ENCODE data around the gene MPHOSPH6. TPM values are rescaled to one million over a fixed set of nuclear protein-coding genes. Genes with fewer than 3 reads are reported as not detected.

MPHOSPH6 gene
- total RNA-seq, 1 donor = 23.9 TPM

- Histone ChIP-seq H3K79me2 (ENCODE audit: insufficient read depth, low read length) (no peaks in the 10 kb centered on the region), H2AFZ (ENCODE audit: low read length) (no peak overlapping the region), H3K36me3 (ENCODE audit: insufficient read depth, low read length) (no peaks in the 10 kb centered on the region), H3K9me3 (ENCODE audit: low read depth, low read length) (no peaks in the 10 kb centered on the region), H3K4me2 (ENCODE audit: insufficient read depth, low read length) (no peak overlapping the region), H4K20me1 (ENCODE audit: insufficient read depth, low read length) (no peaks in the 10 kb centered on the region), H3K27ac (ENCODE audit: low read depth, low read length) (no peak overlapping the region), H3K4me3 (ENCODE audit: insufficient read depth, low read length) (no peak overlapping the region), H3K27me3 (ENCODE audit: insufficient read depth, low read length) (peaks cover 57% of the 10 kb centered on the region), H3K4me1 (ENCODE audit: insufficient read depth, low read length) (no peaks in the 10 kb centered on the region)
- DNase-seq (ENCODE audit: insufficient read length, low spot score, missing footprints) = no peak
- no peak for TF ChIP-seq CTCF (IDR thresholded peaks at IDR 0.05; ENCODE audit: extremely low read depth, low read depth, low read length)
Measured at GRCh38 chr16:82176204-82176603, 6.2 kb upstream of the MPHOSPH6 start.

- Histone ChIP-seq H3K4me1 (ENCODE audit: insufficient read depth, low read length) (peaks cover 1% of the 10 kb centered on the region), H3K4me3 (ENCODE audit: insufficient read depth, low read length) (no peak overlapping the region), H2AFZ (ENCODE audit: low read length) (no peak overlapping the region), H4K20me1 (ENCODE audit: insufficient read depth, low read length) (no peaks in the 10 kb centered on the region), H3K27ac (ENCODE audit: low read depth, low read length) (no peak overlapping the region), H3K36me3 (ENCODE audit: insufficient read depth, low read length) (no peaks in the 10 kb centered on the region), H3K9me3 (ENCODE audit: low read depth, low read length) (no peaks in the 10 kb centered on the region), H3K4me2 (ENCODE audit: insufficient read depth, low read length) (no peak overlapping the region), H3K79me2 (ENCODE audit: insufficient read depth, low read length) (no peaks in the 10 kb centered on the region), H3K27me3 (ENCODE audit: insufficient read depth, low read length) (peaks cover 60% of the 10 kb centered on the region)
- no peak for TF ChIP-seq CTCF (IDR thresholded peaks at IDR 0.05; ENCODE audit: extremely low read depth, low read depth, low read length)
- DNase-seq (ENCODE audit: insufficient read length, low spot score, missing footprints) = no peak
Measured at GRCh38 chr16:82175627-82176026, 5.6 kb upstream of the MPHOSPH6 start.

GRCh38 chr16:82167670-82168069, 2.4 kb downstream of the MPHOSPH6 start:
- Histone ChIP-seq H2AFZ (ENCODE audit: low read length) (no peak overlapping the region), H3K27ac (ENCODE audit: low read depth, low read length) (no peak overlapping the region), H3K4me3 (ENCODE audit: insufficient read depth, low read length) (no peak overlapping the region), H3K79me2 (ENCODE audit: insufficient read depth, low read length) (peaks cover 52% of the 10 kb centered on the region), H4K20me1 (ENCODE audit: insufficient read depth, low read length) (no peaks in the 10 kb centered on the region), H3K27me3 (ENCODE audit: insufficient read depth, low read length) (peaks cover 16% of the 10 kb centered on the region), H3K4me1 (ENCODE audit: insufficient read depth, low read length) (peaks cover 8% of the 10 kb centered on the region), H3K9me3 (ENCODE audit: low read depth, low read length) (no peaks in the 10 kb centered on the region), H3K36me3 (ENCODE audit: insufficient read depth, low read length) (peaks cover 15% of the 10 kb centered on the region), H3K4me2 (ENCODE audit: insufficient read depth, low read length) (no peak overlapping the region)
- DNase-seq (ENCODE audit: insufficient read length, low spot score, missing footprints) = peak; percentile 50
- TF ChIP-seq CTCF (IDR thresholded peaks at IDR 0.05; ENCODE audit: extremely low read depth, low read depth, low read length) = no peak

- DNase-seq (ENCODE audit: insufficient read length, low spot score, missing footprints) = no peak
- Histone ChIP-seq H3K36me3 (ENCODE audit: insufficient read depth, low read length) (peaks cover 32% of the 10 kb centered on the region), H3K4me2 (ENCODE audit: insufficient read depth, low read length) (no peak overlapping the region), H3K4me1 (ENCODE audit: insufficient read depth, low read length) (peaks cover 7% of the 10 kb centered on the region), H3K27me3 (ENCODE audit: insufficient read depth, low read length) (no peaks in the 10 kb centered on the region), H4K20me1 (ENCODE audit: insufficient read depth, low read length) (peaks cover 6% of the 10 kb centered on the region), H2AFZ (ENCODE audit: low read length) (no peak overlapping the region), H3K79me2 (ENCODE audit: insufficient read depth, low read length) (peaks cover 21% of the 10 kb centered on the region), H3K27ac (ENCODE audit: low read depth, low read length) (no peak overlapping the region), H3K4me3 (ENCODE audit: insufficient read depth, low read length) (no peak overlapping the region), H3K9me3 (ENCODE audit: low read depth, low read length) (no peaks in the 10 kb centered on the region)
- no peak for TF ChIP-seq CTCF (IDR thresholded peaks at IDR 0.05; ENCODE audit: extremely low read depth, low read depth, low read length)
Measured at GRCh38 chr16:82160226-82160625, 9.8 kb downstream of the MPHOSPH6 start.

All from osteoblast (primary cell).